ENCODE results near the gene AQP4. TPM values are rescaled to one million over a fixed set of nuclear protein-coding genes. Genes with fewer than 3 reads are reported as not detected.

Gene AQP4
- total RNA-seq, 1 donor from 2014 or later = 0.05 TPM

- H3K36me3 Mint-ChIP-seq (ENCODE audit: low read depth, unreplicated experiment) = no peaks in the 10 kb centered on the region
- DNase-seq (ENCODE audit: low spot score) = no peak
- H3K9me3 Mint-ChIP-seq (ENCODE audit: unreplicated experiment) = no peaks in the 10 kb centered on the region
- no peaks in the 10 kb centered on the region for H3K27me3 Mint-ChIP-seq (ENCODE audit: unreplicated experiment)
- no peak for TF ChIP-seq CTCF (IDR thresholded peaks at IDR 0.05; ENCODE audit: unreplicated experiment)
- H3K4me3 Mint-ChIP-seq (ENCODE audit: unreplicated experiment) = no peak overlapping the region
- H3K4me1 Mint-ChIP-seq (ENCODE audit: unreplicated experiment) = peaks cover 3% of the 10 kb centered on the region
- no peak overlapping the region for H3K27ac Mint-ChIP-seq (ENCODE audit: unreplicated experiment)
These were observed 38.8 kb downstream of the AQP4 start for GRCh38 chr18:26826656-26827235.

GRCh38 chr18:26821181-26821580 lies 44.3 kb downstream of the AQP4 start:
- Mint-ChIP-seq H3K9me3 (ENCODE audit: unreplicated experiment) (no peaks in the 10 kb centered on the region), H3K27me3 (ENCODE audit: unreplicated experiment) (no peaks in the 10 kb centered on the region), H3K27ac (ENCODE audit: unreplicated experiment) (no peak overlapping the region), H3K36me3 (ENCODE audit: low read depth, unreplicated experiment) (no peaks in the 10 kb centered on the region), H3K4me3 (ENCODE audit: unreplicated experiment) (no peak overlapping the region), H3K4me1 (ENCODE audit: unreplicated experiment) (no peaks in the 10 kb centered on the region)
- DNase-seq (ENCODE audit: low spot score) = no peak
- no peak for TF ChIP-seq CTCF (IDR thresholded peaks at IDR 0.05; ENCODE audit: unreplicated experiment)

- Mint-ChIP-seq H3K27ac (ENCODE audit: unreplicated experiment) (no peak overlapping the region), H3K27me3 (ENCODE audit: unreplicated experiment) (no peaks in the 10 kb centered on the region), H3K9me3 (ENCODE audit: unreplicated experiment) (no peaks in the 10 kb centered on the region), H3K4me1 (ENCODE audit: unreplicated experiment) (no peaks in the 10 kb centered on the region), H3K36me3 (ENCODE audit: low read depth, unreplicated experiment) (no peaks in the 10 kb centered on the region), H3K4me3 (ENCODE audit: unreplicated experiment) (no peak overlapping the region)
- no peak for DNase-seq (ENCODE audit: low spot score)
- no peak for TF ChIP-seq CTCF (IDR thresholded peaks at IDR 0.05; ENCODE audit: unreplicated experiment)
These were observed 46.5 kb downstream of the AQP4 start for GRCh38 chr18:26819046-26819445.

GRCh38 chr18:26818461-26818860 lies 47.0 kb downstream of the AQP4 start:
- Mint-ChIP-seq H3K4me1 (ENCODE audit: unreplicated experiment) (no peaks in the 10 kb centered on the region), H3K27ac (ENCODE audit: unreplicated experiment) (no peak overlapping the region), H3K27me3 (ENCODE audit: unreplicated experiment) (no peaks in the 10 kb centered on the region), H3K4me3 (ENCODE audit: unreplicated experiment) (no peak overlapping the region), H3K36me3 (ENCODE audit: low read depth, unreplicated experiment) (no peaks in the 10 kb centered on the region), H3K9me3 (ENCODE audit: unreplicated experiment) (no peaks in the 10 kb centered on the region)
- no peak for DNase-seq (ENCODE audit: low spot score)
- no peak for TF ChIP-seq CTCF (IDR thresholded peaks at IDR 0.05; ENCODE audit: unreplicated experiment)

GRCh38 chr18:26813043-26813442 lies 52.5 kb downstream of the AQP4 start:
- DNase-seq (ENCODE audit: low spot score) = peak; percentile 45
- H3K36me3 Mint-ChIP-seq (ENCODE audit: low read depth, unreplicated experiment) = no peaks in the 10 kb centered on the region
- no peaks in the 10 kb centered on the region for H3K9me3 Mint-ChIP-seq (ENCODE audit: unreplicated experiment)
- peaks cover 2% of the 10 kb centered on the region for H3K4me1 Mint-ChIP-seq (ENCODE audit: unreplicated experiment)
- H3K27me3 Mint-ChIP-seq (ENCODE audit: unreplicated experiment) = peaks cover 2% of the 10 kb centered on the region
- H3K27ac Mint-ChIP-seq (ENCODE audit: unreplicated experiment) = peak overlapping the region; percentile 14
- TF ChIP-seq CTCF (IDR thresholded peaks at IDR 0.05; ENCODE audit: unreplicated experiment) = no peak
- no peak overlapping the region for H3K4me3 Mint-ChIP-seq (ENCODE audit: unreplicated experiment)

All from endothelial cell (in vitro differentiated cells).